Mesothelial cell of epicardium (in vitro differentiated cells): ENCODE data around the gene PCNX2. TPM values are rescaled to one million over a fixed set of nuclear protein-coding genes. Genes with fewer than 3 reads are reported as not detected.

Experiments used
- DNase-seq, 2 experiments: peaks; one replicate each; pipeline ENCODE4 v3.0.0; 2021; ENCODE audit warnings: low spot score in 2 of 2; ENCODE audit not compliant: unreplicated experiment in 2 of 2
- H3K27ac Mint-ChIP-seq: 2 replicates; pipeline ENCODE4 v1.8.0; 2021; ENCODE audit warnings: mixed read lengths
- H3K27me3 Mint-ChIP-seq: 2 replicates; pipeline ENCODE4 v1.8.0; 2021; ENCODE audit warnings: low read depth, mixed read lengths
- H3K36me3 Mint-ChIP-seq: 2 replicates; pipeline ENCODE4 v1.8.0; 2021; ENCODE audit warnings: mixed read lengths
- H3K4me1 Mint-ChIP-seq: 2 replicates; pipeline ENCODE4 v1.8.0; 2021; ENCODE audit warnings: mixed read lengths
- H3K4me3 Mint-ChIP-seq: 2 replicates; pipeline ENCODE4 v1.8.0; 2021; ENCODE audit warnings: mild to moderate bottlenecking, moderate library complexity, mixed read lengths
- H3K9me3 Mint-ChIP-seq: 2 replicates; pipeline ENCODE4 v1.8.0; 2021; ENCODE audit warnings: mixed read lengths
- total RNA-seq: library from RNA; stranded (reverse); gene quantifications from 3 replicates; pipeline ENCODE4 v1.2.1, GENCODE V29; 2021
- TF ChIP-seq, protein P1 (sequence below): fragments of 200-600 bp; sonication (generic); IDR thresholded peaks from one replicate; pipeline ENCODE4 v1.5.0; 2021; ENCODE audit warnings: antibody characterized with exemption; ENCODE audit not compliant: unreplicated experiment

PCNX2 gene
- total RNA-seq, 1 donor from 2014 or later, result 28.4 TPM

DNA sequence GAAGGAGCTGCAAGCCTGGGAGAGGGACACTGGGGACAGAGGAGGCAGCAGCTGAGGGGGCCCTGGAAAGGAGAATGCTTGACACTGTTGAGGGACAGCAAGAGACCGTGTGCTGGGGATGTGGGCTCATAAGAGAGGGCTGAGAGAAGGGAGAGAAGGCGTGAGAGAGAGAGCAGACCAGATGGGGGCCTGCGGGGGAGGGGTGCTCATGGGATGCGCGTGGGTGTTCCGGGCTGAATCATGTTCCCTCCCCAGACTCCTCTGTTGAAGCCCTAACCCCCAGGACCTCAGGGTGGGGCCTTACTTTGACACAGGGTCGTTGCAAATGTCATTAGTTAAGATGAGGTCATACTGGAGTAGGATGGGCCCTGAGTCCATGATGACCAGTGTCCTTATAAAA, 304.3 kb downstream of the PCNX2 start:
- peaks cover 19% of the 10 kb centered on the region for H3K9me3 Mint-ChIP-seq
- H3K36me3 Mint-ChIP-seq, result peaks cover 38% of the 10 kb centered on the region
- no peak overlapping the region for H3K4me3 Mint-ChIP-seq
- DNase-seq, result no peak
- H3K27me3 Mint-ChIP-seq, result no peaks in the 10 kb centered on the region
- H3K27ac Mint-ChIP-seq, result no peak overlapping the region
- TF ChIP-seq, protein P1, sequence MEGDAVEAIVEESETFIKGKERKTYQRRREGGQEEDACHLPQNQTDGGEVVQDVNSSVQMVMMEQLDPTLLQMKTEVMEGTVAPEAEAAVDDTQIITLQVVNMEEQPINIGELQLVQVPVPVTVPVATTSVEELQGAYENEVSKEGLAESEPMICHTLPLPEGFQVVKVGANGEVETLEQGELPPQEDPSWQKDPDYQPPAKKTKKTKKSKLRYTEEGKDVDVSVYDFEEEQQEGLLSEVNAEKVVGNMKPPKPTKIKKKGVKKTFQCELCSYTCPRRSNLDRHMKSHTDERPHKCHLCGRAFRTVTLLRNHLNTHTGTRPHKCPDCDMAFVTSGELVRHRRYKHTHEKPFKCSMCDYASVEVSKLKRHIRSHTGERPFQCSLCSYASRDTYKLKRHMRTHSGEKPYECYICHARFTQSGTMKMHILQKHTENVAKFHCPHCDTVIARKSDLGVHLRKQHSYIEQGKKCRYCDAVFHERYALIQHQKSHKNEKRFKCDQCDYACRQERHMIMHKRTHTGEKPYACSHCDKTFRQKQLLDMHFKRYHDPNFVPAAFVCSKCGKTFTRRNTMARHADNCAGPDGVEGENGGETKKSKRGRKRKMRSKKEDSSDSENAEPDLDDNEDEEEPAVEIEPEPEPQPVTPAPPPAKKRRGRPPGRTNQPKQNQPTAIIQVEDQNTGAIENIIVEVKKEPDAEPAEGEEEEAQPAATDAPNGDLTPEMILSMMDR, result no peak
- H3K4me1 Mint-ChIP-seq, result peaks cover 12% of the 10 kb centered on the region

DNA sequence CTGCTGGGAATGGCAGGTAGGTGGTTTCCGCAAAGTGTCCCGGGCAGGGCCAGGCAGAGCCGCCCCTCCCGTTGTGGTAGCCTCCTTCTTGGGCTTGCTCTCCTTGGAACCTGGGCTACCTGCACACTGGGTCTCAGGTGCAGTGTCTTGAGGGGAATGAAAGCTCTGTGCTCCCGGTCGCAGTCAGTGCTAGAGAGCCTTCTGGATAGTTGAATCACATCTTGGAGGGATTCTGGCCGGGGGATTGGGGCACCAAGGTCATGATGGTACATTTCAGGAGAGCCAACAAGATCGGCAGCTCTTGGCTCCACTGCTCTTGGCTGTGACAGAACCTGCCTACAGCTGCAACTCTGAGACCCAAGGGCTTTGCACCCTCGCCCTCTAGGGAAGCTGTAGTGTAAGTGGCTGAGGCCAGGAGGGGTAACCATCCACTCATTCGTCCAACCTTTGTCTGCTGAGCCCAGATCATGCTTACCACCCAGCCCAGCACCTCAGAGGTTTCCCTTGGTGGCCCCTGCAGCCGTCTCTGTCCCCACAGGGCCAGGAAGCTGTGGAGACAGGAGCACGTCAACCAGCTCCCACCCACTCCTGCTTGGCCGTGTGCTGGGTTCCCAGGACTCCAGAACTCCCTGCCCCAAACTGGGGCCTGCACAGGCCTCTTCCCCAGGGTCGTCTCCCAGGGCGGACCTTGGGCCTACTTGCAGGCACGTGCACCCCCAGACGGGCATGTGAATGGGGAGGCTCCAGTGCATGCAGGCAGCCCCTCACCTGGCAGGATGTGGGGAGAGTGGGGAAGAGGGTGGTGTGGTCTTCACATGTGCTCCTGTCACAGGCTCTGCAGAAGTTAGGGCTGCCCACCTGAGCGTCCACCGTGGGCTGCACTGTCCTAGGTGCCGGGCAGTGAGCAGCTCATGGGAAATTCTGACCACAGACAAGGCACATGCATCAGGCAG, 305.1 kb downstream of the PCNX2 start:
- Mint-ChIP-seq H3K9me3 (peaks cover 19% of the 10 kb centered on the region), H3K36me3 (peaks cover 38% of the 10 kb centered on the region), H3K4me3 (no peak overlapping the region), H3K27me3 (no peaks in the 10 kb centered on the region), H3K4me1 (peaks cover 12% of the 10 kb centered on the region), H3K27ac (no peak overlapping the region)
- TF ChIP-seq, protein P1, result no peak
- no peak for DNase-seq

DNA sequence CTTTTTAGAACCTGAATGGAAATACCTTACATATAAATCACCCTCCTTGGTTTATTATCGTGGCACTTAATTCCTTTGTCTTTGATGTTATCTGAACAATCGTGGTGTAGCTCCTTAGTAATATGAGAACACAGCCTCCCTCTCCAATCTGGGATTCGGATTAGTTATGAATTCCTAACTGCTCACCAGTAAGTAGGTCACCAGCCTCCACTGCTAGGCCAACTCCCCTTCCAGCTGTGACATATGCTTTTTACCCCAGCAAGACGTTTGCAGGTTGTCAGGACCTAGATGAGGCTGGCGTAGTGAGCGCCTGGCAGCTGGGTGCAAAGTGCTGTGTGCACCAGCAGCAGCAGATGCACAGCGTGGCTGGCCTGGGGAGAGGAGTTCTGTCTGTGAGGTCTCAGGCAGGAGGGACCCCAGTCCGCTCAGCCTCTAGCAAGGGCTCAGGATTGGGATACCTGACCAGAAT, 306.9 kb downstream of the PCNX2 start:
- no peak overlapping the region for H3K4me3 Mint-ChIP-seq

DNA sequence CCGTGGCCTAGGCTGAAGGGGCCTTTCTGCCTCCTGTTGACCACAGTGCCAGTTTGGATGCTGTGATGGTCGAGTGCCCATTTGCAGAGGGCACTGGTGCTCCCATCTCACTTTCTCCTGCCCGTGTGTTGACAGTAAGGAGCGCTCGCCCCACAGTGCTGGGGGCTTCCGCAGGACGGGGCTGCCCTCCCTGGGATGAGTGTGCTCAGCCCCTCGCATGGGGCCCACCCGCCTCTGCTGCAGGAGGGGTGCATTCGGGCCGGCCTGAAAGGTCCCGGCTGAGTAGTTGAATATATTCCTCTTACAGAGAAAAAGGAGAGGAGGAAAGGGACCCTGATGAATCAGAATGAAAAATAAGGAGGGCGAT, 307.8 kb downstream of the PCNX2 start:
- no peak for DNase-seq
- Mint-ChIP-seq H3K27me3 (no peaks in the 10 kb centered on the region), H3K4me3 (no peak overlapping the region)

More for the DNA sequence above, 306.9 kb downstream of the PCNX2 start:
- TF ChIP-seq, protein P1, result no peak
- Mint-ChIP-seq H3K4me1 (peaks cover 12% of the 10 kb centered on the region), H3K27ac (no peak overlapping the region), H3K9me3 (peaks cover 10% of the 10 kb centered on the region), H3K36me3 (peaks cover 31% of the 10 kb centered on the region), H3K27me3 (no peaks in the 10 kb centered on the region)
- DNase-seq, result no peak

DNA sequence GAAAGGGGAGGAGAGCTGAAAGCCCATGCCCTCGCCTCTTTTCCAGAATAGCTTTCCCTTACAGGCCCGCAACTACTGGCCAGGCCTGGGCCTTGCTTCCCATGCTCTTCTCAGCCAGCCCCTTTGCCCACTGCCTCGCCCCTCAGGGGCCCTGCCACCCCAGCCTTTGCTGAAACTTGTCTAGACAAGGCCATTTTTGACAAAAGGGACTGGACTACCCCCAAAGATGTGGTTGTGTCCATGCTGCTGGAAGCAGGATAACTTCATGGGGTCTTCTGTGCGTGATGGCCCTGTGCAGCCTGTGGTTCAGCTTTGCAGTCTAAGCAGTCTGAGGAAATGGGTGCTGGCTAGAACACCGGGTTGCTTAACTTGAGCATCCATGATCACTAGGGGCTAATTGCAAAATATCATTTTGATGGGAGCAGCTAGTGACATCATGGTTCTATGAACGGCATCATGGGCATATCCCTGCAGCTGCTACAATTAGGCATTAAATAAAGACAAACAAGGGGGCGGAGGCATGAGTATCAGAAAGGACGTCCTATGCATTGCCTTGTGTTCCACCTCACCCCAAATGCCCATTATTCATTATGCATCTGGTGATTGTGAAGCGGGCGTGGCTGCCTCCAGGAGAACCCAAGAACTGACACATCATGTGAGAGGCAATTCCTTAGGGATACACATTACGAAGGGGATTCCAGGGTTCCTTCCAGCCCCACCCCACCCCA, 308.3 kb downstream of the PCNX2 start:
- no peak for DNase-seq
- no peak overlapping the region for H3K4me3 Mint-ChIP-seq
- peaks cover 17% of the 10 kb centered on the region for H3K36me3 Mint-ChIP-seq

More for the DNA sequence above, 307.8 kb downstream of the PCNX2 start:
- TF ChIP-seq, protein P1, result no peak
- Mint-ChIP-seq H3K9me3 (peaks cover 2% of the 10 kb centered on the region), H3K27ac (no peak overlapping the region), H3K36me3 (peaks cover 22% of the 10 kb centered on the region), H3K4me1 (peaks cover 12% of the 10 kb centered on the region)

More for the DNA sequence above, 308.3 kb downstream of the PCNX2 start:
- H3K27me3 Mint-ChIP-seq, result no peaks in the 10 kb centered on the region
- TF ChIP-seq, protein P1, result no peak
- H3K27ac Mint-ChIP-seq, result no peak overlapping the region
- peaks cover 12% of the 10 kb centered on the region for H3K4me1 Mint-ChIP-seq
- H3K9me3 Mint-ChIP-seq, result no peaks in the 10 kb centered on the region
